H1 (cell line): ENCODE measurements around the gene HERC4.

Experiments
- BRCA1 ChIP-seq: IDR thresholded peaks from 2 replicates; pipeline ENCODE4 v1.6.1; 2012; ENCODE audit warnings: low read depth, low read length, improper control_type of control experiment
- CBX8 ChIP-seq: fragments of 300-800, 300-1000 bp; sonication (generic); IDR thresholded peaks from 2 replicates; pipeline ENCODE4 v1.7.1; 2016; ENCODE audit warnings: low read depth, low read length, borderline replicate concordance
- CEBPB ChIP-seq: IDR thresholded peaks from 2 replicates; pipeline ENCODE4 v1.6.1; 2012; ENCODE audit warnings: low read depth, low read length
- EGR1 ChIP-seq: IDR thresholded peaks from 2 replicates; pipeline ENCODE4 v1.6.1; 2011; ENCODE audit warnings: low read depth, low read length, borderline replicate concordance
- EP300 ChIP-seq, 2 experiments: IDR thresholded peaks; 1 replicate in 1 of 2; 2 replicates in 1 of 2; pipeline ENCODE4 v1.6.1; 2011 to 2012; ENCODE audit warnings: low read depth in 2 of 2, low read length in 2 of 2, mild to moderate bottlenecking in 2 of 2, borderline replicate concordance in 1 of 2, inconsistent platforms in 1 of 2, moderate library complexity in 1 of 2
- EZH2 ChIP-seq: fragments of 200-600 bp; sonication (generic); IDR thresholded peaks from 2 replicates; pipeline ENCODE4 v1.7.1; 2012; ENCODE audit warnings: low read depth, mild to moderate bottlenecking, moderate library complexity, low read length, inconsistent platforms; ENCODE audit not compliant: severe bottlenecking
- KDM1A ChIP-seq: fragments of 200-600, 300-600 bp; sonication (generic); IDR thresholded peaks from 2 replicates; pipeline ENCODE4 v1.7.1; 2016; ENCODE audit warnings: mild to moderate bottlenecking, low read length, borderline replicate concordance
- POLR2A ChIP-seq, 2 experiments: IDR thresholded peaks; 1 replicate in 1 of 2; 2 replicates in 1 of 2; pipeline ENCODE4 v1.6.1; 2011; ENCODE audit warnings: low read depth in 2 of 2, low read length in 2 of 2, mild to moderate bottlenecking in 2 of 2; ENCODE audit errors: control extremely low read depth in 1 of 2
- POLR2AphosphoS5 ChIP-seq: IDR thresholded peaks from 2 replicates; pipeline ENCODE4 v1.6.1; 2011; ENCODE audit warnings: low read depth, low read length
- RFX5 ChIP-seq: IDR thresholded peaks from 2 replicates; pipeline ENCODE4 v1.6.1; 2011; ENCODE audit warnings: low read depth, low read length, improper control_type of control experiment, borderline replicate concordance
- SAP30 ChIP-seq: fragments of 300-600 bp; sonication (generic); IDR thresholded peaks from 2 replicates; pipeline ENCODE4 v1.7.1; 2012; ENCODE audit warnings: low read length, moderate library complexity, mild to moderate bottlenecking, inconsistent platforms; ENCODE audit not compliant: insufficient read depth, insufficient replicate concordance
- SIX5 ChIP-seq: IDR thresholded peaks from 2 replicates; pipeline ENCODE4 v1.6.1; 2011; ENCODE audit warnings: mild to moderate bottlenecking, low read depth, low read length
- TAF1 ChIP-seq: IDR thresholded peaks from 2 replicates; pipeline ENCODE4 v1.6.1; 2011; ENCODE audit warnings: mild to moderate bottlenecking, low read depth, low read length
- TF ChIP-seq, protein P1 (sequence below), 3 experiments: IDR thresholded peaks; 1 replicate in 2 of 3; 2 replicates in 1 of 3; pipeline versions ENCODE4 v1.5.1 to v1.6.1; 2011; ENCODE audit warnings: low read length in 3 of 3, mild to moderate bottlenecking in 3 of 3, inconsistent platforms in 2 of 3, low read depth in 1 of 3, moderate library complexity in 1 of 3; ENCODE audit not compliant: insufficient read depth in 1 of 3; ENCODE audit errors: control extremely low read depth in 1 of 3

DNA sequence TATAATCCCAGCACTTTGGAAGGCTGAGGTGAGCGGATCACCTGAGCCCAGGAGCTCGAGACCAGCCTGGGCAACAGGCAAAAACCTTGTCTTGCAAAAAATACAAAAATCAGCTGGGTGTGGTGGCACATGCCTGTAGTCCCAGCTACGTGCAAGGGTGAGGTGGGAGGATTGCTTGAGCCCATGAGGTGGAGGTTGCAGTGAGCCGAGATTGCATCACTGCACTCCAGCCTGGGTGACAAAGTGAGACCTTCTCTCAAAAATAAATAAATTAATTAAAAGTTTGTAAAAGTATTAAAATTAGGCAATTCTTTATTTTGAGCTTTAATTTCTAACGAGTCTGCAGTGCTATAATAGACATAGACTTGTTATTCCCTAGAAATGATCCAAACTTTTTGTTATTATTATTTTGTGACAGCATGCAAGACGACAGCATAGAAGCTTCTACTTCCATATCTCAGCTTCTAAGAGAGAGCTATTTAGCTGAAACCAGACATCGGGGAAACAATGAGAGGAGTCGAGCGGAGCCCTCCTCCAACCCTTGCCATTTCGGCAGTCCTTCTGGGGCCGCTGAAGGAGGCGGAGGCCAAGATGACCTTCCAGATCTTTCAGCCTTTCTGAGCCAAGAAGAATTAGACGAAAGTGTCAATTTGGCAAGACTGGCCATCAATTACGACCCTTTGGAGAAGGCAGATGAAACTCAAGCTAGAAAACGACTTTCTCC lies 46.1 kb upstream of the HERC4 start:
- TF ChIP-seq RFX5 (no peak), TAF1 (no peak), SIX5 (no peak), KDM1A (no peak), BRCA1 (no peak), CBX8 (no peak), POLR2A (IDR thresholded peaks at IDR 0.05; ENCODE audit: control extremely low read depth in 1 of 2, low read depth in 2 of 2, low read length in 2 of 2) (no peak), POLR2AphosphoS5 (no peak), EP300 (IDR thresholded peaks at IDR 0.05; ENCODE audit: borderline replicate concordance in 1 of 2, low read depth in 2 of 2, low read length in 2 of 2) (no peak), EGR1 (no peak), EZH2 (no peak), SAP30 (no peak), CEBPB (no peak)
- TF ChIP-seq, protein P1, sequence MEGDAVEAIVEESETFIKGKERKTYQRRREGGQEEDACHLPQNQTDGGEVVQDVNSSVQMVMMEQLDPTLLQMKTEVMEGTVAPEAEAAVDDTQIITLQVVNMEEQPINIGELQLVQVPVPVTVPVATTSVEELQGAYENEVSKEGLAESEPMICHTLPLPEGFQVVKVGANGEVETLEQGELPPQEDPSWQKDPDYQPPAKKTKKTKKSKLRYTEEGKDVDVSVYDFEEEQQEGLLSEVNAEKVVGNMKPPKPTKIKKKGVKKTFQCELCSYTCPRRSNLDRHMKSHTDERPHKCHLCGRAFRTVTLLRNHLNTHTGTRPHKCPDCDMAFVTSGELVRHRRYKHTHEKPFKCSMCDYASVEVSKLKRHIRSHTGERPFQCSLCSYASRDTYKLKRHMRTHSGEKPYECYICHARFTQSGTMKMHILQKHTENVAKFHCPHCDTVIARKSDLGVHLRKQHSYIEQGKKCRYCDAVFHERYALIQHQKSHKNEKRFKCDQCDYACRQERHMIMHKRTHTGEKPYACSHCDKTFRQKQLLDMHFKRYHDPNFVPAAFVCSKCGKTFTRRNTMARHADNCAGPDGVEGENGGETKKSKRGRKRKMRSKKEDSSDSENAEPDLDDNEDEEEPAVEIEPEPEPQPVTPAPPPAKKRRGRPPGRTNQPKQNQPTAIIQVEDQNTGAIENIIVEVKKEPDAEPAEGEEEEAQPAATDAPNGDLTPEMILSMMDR (IDR thresholded peaks at IDR 0.05; ENCODE audit: control extremely low read depth in 1 of 3, insufficient read depth in 1 of 3, low read depth in 1 of 3, low read length in 3 of 3) = no peak
